Esophagus muscularis mucosa (tissue), 3 donors: Measurements from ENCODE around the gene ANKRD33B.

ENCODE experiments used
- CTCF ChIP-seq, 3 experiments: fragments of 200-600 bp in 2 of 3; fragments of 450-650 bp in 1 of 3; sonication (generic) in 2 of 3; IDR thresholded peaks; one replicate each; pipeline ENCODE4 v1.5.1; 2017 to 2019; ENCODE audit warnings: antibody characterized with exemption in 3 of 3, mild to moderate bottlenecking in 2 of 3, moderate library complexity in 1 of 3
- POLR2A ChIP-seq: fragments of 450-650 bp; IDR thresholded peaks from one replicate; pipeline ENCODE4 v1.6.1; 2017; ENCODE audit warnings: antibody characterized with exemption, moderate library complexity, mild to moderate bottlenecking, low read depth

- TF ChIP-seq CTCF (IDR thresholded peaks at IDR 0.05) (no peak), POLR2A (no peak)
These were observed 35.6 kb upstream of the ANKRD33B start for GRCh38 chr5:10528056-10528816.
